Breast epithelium (tissue), 4 donors: ENCODE data around the gene PLXNC1. TPM values are rescaled to one million over a fixed set of nuclear protein-coding genes. Genes with fewer than 3 reads are reported as not detected.

Experiments used
- DNase-seq, 2 donors: peaks; one replicate each; pipeline ENCODE4 v3.0.0-alpha.2; 2019; ENCODE audit warnings: low spot score in 2 of 2
- H3K27ac ChIP-seq, 2 donors: fragments of 200-600 bp; sonication (generic) in 1 of 2; one replicate each; pipeline ENCODE4 v1.5.1; 2016 to 2019; ENCODE audit warnings: mild to moderate bottlenecking in 1 of 2
- H3K27me3 ChIP-seq, 2 donors: fragments of 200-600 bp; sonication (generic) in 1 of 2; one replicate each; pipeline versions ENCODE4 v1.5.1 to v1.6.0; 2017 to 2019; ENCODE audit warnings: control low read depth in 1 of 2, mild to moderate bottlenecking in 1 of 2
- H3K36me3 ChIP-seq: fragments of 200-600 bp; one replicate; pipeline ENCODE4 v1.5.1; 2019
- H3K4me1 ChIP-seq, 2 donors: fragments of 200-600 bp; sonication (generic); one replicate each; pipeline ENCODE4 v1.5.1; 2016 to 2019; ENCODE audit warnings: control low read depth in 1 of 2
- H3K4me3 ChIP-seq, 3 donors: fragments of 200-600 bp; sonication (generic); 1 replicate in 2 of 3; 2 replicates in 1 of 3; pipeline ENCODE4 v1.5.1; 2016 to 2019; ENCODE audit warnings: mild to moderate bottlenecking in 3 of 3, moderate library complexity in 2 of 3
- H3K9me3 ChIP-seq, 2 donors: fragments of 200-600 bp; sonication (generic) in 1 of 2; one replicate each; pipeline ENCODE4 v1.5.1; 2016 to 2019; ENCODE audit warnings: control low read depth in 1 of 2
- CTCF ChIP-seq, 3 donors: fragments of 450-650 bp; IDR thresholded peaks; one replicate each; pipeline ENCODE4 v1.5.1; 2016 to 2017; ENCODE audit warnings: antibody characterized with exemption in 3 of 3, mild to moderate bottlenecking in 3 of 3, moderate library complexity in 3 of 3
- POLR2A ChIP-seq: fragments of 450-650 bp; IDR thresholded peaks from one replicate; pipeline ENCODE4 v1.6.1; 2016; ENCODE audit warnings: antibody characterized with exemption, mild to moderate bottlenecking, moderate library complexity
- POLR2AphosphoS5 ChIP-seq, 3 donors: sonication (generic); formaldehyde crosslinking; IDR thresholded peaks; one replicate each; pipeline ENCODE4 v1.6.1; 2017; ENCODE audit warnings: antibody characterized with exemption in 3 of 3
- intact Hi-C: fragments of 100-400 bp; cut with DNase I; formaldehyde crosslinking; loops from one replicate; pipeline ENCODE4 v1.15.1; 2023; ENCODE audit warnings: low total_unique reads
- total RNA-seq, 3 donors: library from RNA; depleted of rRNA; stranded (reverse); fragments of >200 nt; gene quantifications; one replicate each; pipeline ENCODE4 v1.1.0, GENCODE V29; 2016

The PLXNC1 gene
- total RNA-seq, 3 donors from 2014 or later = 7.5 to 21.4 (median 8.2) TPM

- Histone ChIP-seq H3K4me3 (no peak overlapping the region), H3K27ac (peak overlapping the region; percentile 67 to 83), H3K9me3 (no peaks in the 10 kb centered on the region), H3K36me3 (no peaks in the 10 kb centered on the region), H3K27me3 (no peaks in the 10 kb centered on the region), H3K4me1 (peaks cover 0 to 6% of the 10 kb centered on the region in 2 donors)
- intact Hi-C loops = no loop called here
- DNase-seq = no peak
- TF ChIP-seq POLR2A = no peak
- peak in 2 of 3 donors; percentile 26 to 32 for TF ChIP-seq POLR2AphosphoS5 (IDR thresholded peaks at IDR 0.05)
These were observed 118.6 kb downstream of the PLXNC1 start for GRCh38 chr12:94266796-94267536.

- no peaks in the 10 kb centered on the region for H3K9me3 ChIP-seq
- H3K27ac ChIP-seq = peak overlapping the region; percentile 67 to 68
- H3K36me3 ChIP-seq = no peaks in the 10 kb centered on the region
- no peak overlapping the region for H3K4me3 ChIP-seq
- intact Hi-C loops = no loop called here
- no peak for DNase-seq
- H3K4me1 ChIP-seq = peaks cover 0 to 6% of the 10 kb centered on the region in 2 donors
- H3K27me3 ChIP-seq = no peaks in the 10 kb centered on the region
- TF ChIP-seq CTCF (IDR thresholded peaks at IDR 0.05) (no peak), POLR2A (no peak), POLR2AphosphoS5 (IDR thresholded peaks at IDR 0.05) (no peak)
These were observed 119.1 kb downstream of the PLXNC1 start for GRCh38 chr12:94267537-94267872.

GRCh38 chr12:94267921-94268471 lies 119.6 kb downstream of the PLXNC1 start:
- no peak for TF ChIP-seq CTCF (IDR thresholded peaks at IDR 0.05)
- TF ChIP-seq POLR2A = no peak
- no peak for TF ChIP-seq POLR2AphosphoS5 (IDR thresholded peaks at IDR 0.05)
- H3K4me1 ChIP-seq = peaks cover 0 to 4% of the 10 kb centered on the region in 2 donors
- H3K36me3 ChIP-seq = no peaks in the 10 kb centered on the region
- DNase-seq = no peak
- H3K27me3 ChIP-seq = no peaks in the 10 kb centered on the region
- intact Hi-C loops = no loop called here
- H3K27ac ChIP-seq = peak overlapping the region; percentile 67 to 68
- no peaks in the 10 kb centered on the region for H3K9me3 ChIP-seq
- H3K4me3 ChIP-seq = no peak overlapping the region

- Histone ChIP-seq H3K36me3 (no peaks in the 10 kb centered on the region), H3K27me3 (no peaks in the 10 kb centered on the region), H3K27ac (no peak overlapping the region), H3K9me3 (no peaks in the 10 kb centered on the region), H3K4me1 (peaks cover 0 to 4% of the 10 kb centered on the region in 2 donors), H3K4me3 (no peak overlapping the region)
- intact Hi-C loops = no loop called here
- no peak for TF ChIP-seq CTCF (IDR thresholded peaks at IDR 0.05)
- TF ChIP-seq POLR2AphosphoS5 (IDR thresholded peaks at IDR 0.05) = no peak
- TF ChIP-seq POLR2A = no peak
- no peak for DNase-seq
These were observed 121.1 kb downstream of the PLXNC1 start for GRCh38 chr12:94269316-94269999.

- Histone ChIP-seq H3K9me3 (no peaks in the 10 kb centered on the region), H3K36me3 (no peaks in the 10 kb centered on the region), H3K27me3 (no peaks in the 10 kb centered on the region), H3K4me3 (no peak overlapping the region), H3K4me1 (peaks cover 0 to 4% of the 10 kb centered on the region in 2 donors), H3K27ac (no peak overlapping the region)
- TF ChIP-seq POLR2A = no peak
- TF ChIP-seq POLR2AphosphoS5 (IDR thresholded peaks at IDR 0.05) = no peak
- TF ChIP-seq CTCF (IDR thresholded peaks at IDR 0.05) = no peak
- intact Hi-C loops = loop anchor here (5.0 kb wide), 1 partner anchor 739 kb away; no protein-coding TSS in a partner anchor
- DNase-seq = no peak
These were observed 123.0 kb downstream of the PLXNC1 start for GRCh38 chr12:94271351-94271750.
